Neural crest cell (in vitro differentiated cells): ENCODE data around the gene SARM1. TPM values are rescaled to one million over a fixed set of nuclear protein-coding genes. Genes with fewer than 3 reads are reported as not detected.

ENCODE experiments used
- DNase-seq: peaks from one replicate; pipeline ENCODE4 v3.0.0; 2021; ENCODE audit warnings: low read depth, mixed read lengths, low spot score
- H3K27ac Mint-ChIP-seq: one replicate; pipeline ENCODE4 v1.8.0; 2021; ENCODE audit warnings: mild to moderate bottlenecking, mixed read lengths; ENCODE audit not compliant: unreplicated experiment
- H3K27me3 Mint-ChIP-seq: 2 replicates; pipeline ENCODE4 v1.8.0; 2021; ENCODE audit warnings: low read depth, mild to moderate bottlenecking, mixed read lengths
- H3K36me3 Mint-ChIP-seq: 2 replicates; pipeline ENCODE4 v1.8.0; 2021; ENCODE audit warnings: low read depth, mild to moderate bottlenecking, mixed read lengths
- H3K4me1 Mint-ChIP-seq: 2 replicates; pipeline ENCODE4 v1.8.0; 2021; ENCODE audit warnings: mixed read lengths
- H3K4me3 Mint-ChIP-seq: one replicate; pipeline ENCODE4 v1.8.0; 2021; ENCODE audit warnings: mild to moderate bottlenecking, mixed read lengths
- H3K9me3 Mint-ChIP-seq: 2 replicates; pipeline ENCODE4 v1.8.0; 2021; ENCODE audit warnings: mixed read lengths
- total RNA-seq: library from RNA; stranded (reverse); gene quantifications from 2 replicates; pipeline ENCODE4 v1.2.1, GENCODE V29; 2021
- TF ChIP-seq, protein P1 (sequence below): fragments of 200-600 bp; sonication (generic); conservative IDR thresholded peaks from 2 replicates; pipeline ENCODE4 v1.5.0; 2021; ENCODE audit warnings: antibody characterized with exemption, mild to moderate bottlenecking

SARM1 gene
- total RNA-seq, 1 donor from 2014 or later: 52.5 TPM

DNA sequence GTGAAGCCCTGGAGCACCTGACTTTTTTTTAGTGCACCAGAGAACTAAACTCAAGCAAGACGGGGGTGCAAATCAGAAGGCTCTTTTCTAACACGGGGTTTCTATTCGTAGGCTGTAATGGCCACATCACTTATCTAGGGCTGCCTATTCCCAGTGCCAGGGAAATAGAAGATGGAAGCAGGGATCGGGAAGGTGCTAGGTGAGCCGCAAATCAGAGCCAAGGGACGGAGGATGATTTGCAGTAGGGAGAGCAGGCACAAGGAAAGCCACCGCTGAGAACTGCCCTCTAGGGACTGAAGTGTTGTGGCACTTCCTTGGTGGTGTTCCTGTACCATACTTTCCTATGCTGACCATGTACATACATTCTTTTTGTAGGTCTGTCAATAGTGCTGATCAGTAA, 42.3 kb downstream of the SARM1 start:
- TF ChIP-seq, protein P1, sequence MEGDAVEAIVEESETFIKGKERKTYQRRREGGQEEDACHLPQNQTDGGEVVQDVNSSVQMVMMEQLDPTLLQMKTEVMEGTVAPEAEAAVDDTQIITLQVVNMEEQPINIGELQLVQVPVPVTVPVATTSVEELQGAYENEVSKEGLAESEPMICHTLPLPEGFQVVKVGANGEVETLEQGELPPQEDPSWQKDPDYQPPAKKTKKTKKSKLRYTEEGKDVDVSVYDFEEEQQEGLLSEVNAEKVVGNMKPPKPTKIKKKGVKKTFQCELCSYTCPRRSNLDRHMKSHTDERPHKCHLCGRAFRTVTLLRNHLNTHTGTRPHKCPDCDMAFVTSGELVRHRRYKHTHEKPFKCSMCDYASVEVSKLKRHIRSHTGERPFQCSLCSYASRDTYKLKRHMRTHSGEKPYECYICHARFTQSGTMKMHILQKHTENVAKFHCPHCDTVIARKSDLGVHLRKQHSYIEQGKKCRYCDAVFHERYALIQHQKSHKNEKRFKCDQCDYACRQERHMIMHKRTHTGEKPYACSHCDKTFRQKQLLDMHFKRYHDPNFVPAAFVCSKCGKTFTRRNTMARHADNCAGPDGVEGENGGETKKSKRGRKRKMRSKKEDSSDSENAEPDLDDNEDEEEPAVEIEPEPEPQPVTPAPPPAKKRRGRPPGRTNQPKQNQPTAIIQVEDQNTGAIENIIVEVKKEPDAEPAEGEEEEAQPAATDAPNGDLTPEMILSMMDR: no peak
- no peaks in the 10 kb centered on the region for H3K36me3 Mint-ChIP-seq
- no peak for DNase-seq
- H3K9me3 Mint-ChIP-seq: no peaks in the 10 kb centered on the region
- no peaks in the 10 kb centered on the region for H3K4me1 Mint-ChIP-seq
- no peak overlapping the region for H3K27ac Mint-ChIP-seq
- H3K4me3 Mint-ChIP-seq: no peak overlapping the region
- H3K27me3 Mint-ChIP-seq: peaks cover 66% of the 10 kb centered on the region

- TF ChIP-seq, protein P1: no peak
- H3K27me3 Mint-ChIP-seq: peaks cover 59% of the 10 kb centered on the region
- H3K27ac Mint-ChIP-seq: no peak overlapping the region
- H3K36me3 Mint-ChIP-seq: no peaks in the 10 kb centered on the region
- no peak for DNase-seq
- no peaks in the 10 kb centered on the region for H3K4me1 Mint-ChIP-seq
- H3K9me3 Mint-ChIP-seq: no peaks in the 10 kb centered on the region
- H3K4me3 Mint-ChIP-seq: no peak overlapping the region
These were observed 44.4 kb downstream of the SARM1 start for GRCh38 chr17:28415886-28416285.

- no peak overlapping the region for H3K27ac Mint-ChIP-seq
- H3K9me3 Mint-ChIP-seq: no peaks in the 10 kb centered on the region
- no peaks in the 10 kb centered on the region for H3K36me3 Mint-ChIP-seq
- TF ChIP-seq, protein P1: peak; percentile 77
- peaks cover 51% of the 10 kb centered on the region for H3K27me3 Mint-ChIP-seq
- peak; percentile 41 for DNase-seq
- H3K4me3 Mint-ChIP-seq: no peak overlapping the region
- H3K4me1 Mint-ChIP-seq: no peaks in the 10 kb centered on the region
These were observed 45.3 kb downstream of the SARM1 start for GRCh38 chr17:28416703-28417311.

DNA sequence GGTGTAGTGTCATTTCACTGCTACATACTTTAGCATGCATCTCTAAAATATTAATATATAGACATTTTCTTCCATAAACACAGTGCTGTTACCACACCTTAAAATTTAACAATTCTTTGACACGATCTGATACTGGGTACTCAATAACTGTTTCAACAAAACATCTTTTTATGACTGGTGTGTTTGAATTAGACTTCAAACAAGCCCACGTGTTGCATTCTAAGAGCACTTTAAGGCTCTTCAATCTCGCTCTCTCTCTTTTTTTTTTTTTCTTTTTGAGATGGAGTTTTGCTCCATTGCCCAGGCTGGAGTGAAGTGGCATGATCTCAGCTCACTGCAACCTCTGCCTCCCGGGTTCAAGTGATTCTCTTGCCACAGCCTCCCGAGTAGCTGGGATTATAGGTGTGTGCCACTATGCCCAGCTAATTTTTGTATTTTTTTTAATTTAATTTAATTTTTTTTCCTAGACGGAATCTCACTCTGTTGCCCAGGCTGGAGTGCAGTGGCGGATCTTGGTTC, 50.4 kb downstream of the SARM1 start:
- H3K27me3 Mint-ChIP-seq: peaks cover 17% of the 10 kb centered on the region
- no peaks in the 10 kb centered on the region for H3K9me3 Mint-ChIP-seq
- H3K36me3 Mint-ChIP-seq: no peaks in the 10 kb centered on the region

DNA sequence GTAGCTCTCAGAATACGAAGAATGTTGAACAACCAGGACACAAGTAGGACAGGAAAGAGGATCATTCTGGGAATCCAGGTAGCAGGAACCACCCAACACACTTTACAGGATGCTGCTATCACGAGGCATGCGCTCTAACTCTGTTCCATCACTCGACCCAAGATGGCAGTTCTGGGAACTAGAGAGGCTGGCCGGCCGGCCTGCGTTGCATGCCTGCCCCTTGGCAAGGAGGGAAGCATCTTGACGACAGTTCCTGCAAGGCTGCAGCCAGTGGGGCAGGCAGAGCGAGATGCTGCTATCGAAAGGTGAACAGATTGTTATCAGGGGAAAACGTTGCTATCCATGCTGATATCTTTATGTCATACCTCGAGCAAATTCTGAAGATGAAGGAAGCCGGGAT, 53.7 kb downstream of the SARM1 start:
- H3K27me3 Mint-ChIP-seq: peaks cover 8% of the 10 kb centered on the region
- no peak overlapping the region for H3K4me3 Mint-ChIP-seq
- H3K36me3 Mint-ChIP-seq: no peaks in the 10 kb centered on the region
- no peak overlapping the region for H3K27ac Mint-ChIP-seq
- DNase-seq: no peak
- TF ChIP-seq, protein P1: no peak
- H3K4me1 Mint-ChIP-seq: no peaks in the 10 kb centered on the region
- H3K9me3 Mint-ChIP-seq: no peaks in the 10 kb centered on the region

More for the DNA sequence above, 50.4 kb downstream of the SARM1 start:
- H3K27ac Mint-ChIP-seq: no peak overlapping the region
- DNase-seq: no peak
- TF ChIP-seq, protein P1: no peak
- no peak overlapping the region for H3K4me3 Mint-ChIP-seq
- no peaks in the 10 kb centered on the region for H3K4me1 Mint-ChIP-seq
